MCF 10A (cell line): ENCODE results near the gene PFN1. TPM values are rescaled to one million over a fixed set of nuclear protein-coding genes. Genes with fewer than 3 reads are reported as not detected.

Experiments used
- BruUV-seq: library from RNA; stranded (reverse); fragments of 400-500 nt; replicated peaks from 2 replicates; lab custom pipeline; 2021; lab: Mats Ljungman, UMichigan
- CTCF ChIA-PET: fragments of 300-600 bp; sonication (Branson Sonifier 250); formaldehyde crosslinking; extraction: SDS; loops from one replicate; lab custom pipeline; 2021; ENCODE audit warnings: antibody characterized with exemption, inconsistent platforms; lab: Yijun Ruan, JAX
- POLR2A ChIA-PET: fragments of 300-600, 350-650 bp; sonication (Branson Sonifier 250); formaldehyde crosslinking; extraction: SDS; loops from one replicate; lab custom pipeline; 2020; ENCODE audit warnings: antibody characterized with exemption, inconsistent platforms; lab: Yijun Ruan, JAX
- DNase-seq: peaks from one replicate; pipeline ENCODE4 v3.0.0-alpha.2; 2018; ENCODE audit not compliant: unreplicated experiment
- H3K27ac Mint-ChIP-seq: one replicate; pipeline ENCODE4 v1.8.0; 2022; ENCODE audit warnings: mild to moderate bottlenecking, low read depth, mixed read lengths; ENCODE audit not compliant: unreplicated experiment
- H3K27me3 Mint-ChIP-seq: one replicate; pipeline ENCODE4 v1.8.0; 2022; ENCODE audit warnings: mixed read lengths; ENCODE audit not compliant: insufficient read depth, unreplicated experiment
- H3K36me3 Mint-ChIP-seq: one replicate; pipeline ENCODE4 v1.8.0; 2022; ENCODE audit warnings: mild to moderate bottlenecking, moderate library complexity, mixed read lengths; ENCODE audit not compliant: insufficient read depth, unreplicated experiment
- H3K4me1 Mint-ChIP-seq: one replicate; pipeline ENCODE4 v1.8.0; 2022; ENCODE audit warnings: mixed read lengths; ENCODE audit not compliant: insufficient read depth, unreplicated experiment
- H3K4me3 Mint-ChIP-seq: one replicate; pipeline ENCODE4 v1.8.0; 2022; ENCODE audit warnings: mild to moderate bottlenecking, moderate library complexity, mixed read lengths; ENCODE audit not compliant: unreplicated experiment
- H3K9me3 Mint-ChIP-seq: one replicate; pipeline ENCODE4 v1.8.0; 2022; ENCODE audit warnings: mixed read lengths; ENCODE audit not compliant: unreplicated experiment
- CTCF ChIP-seq: fragments of 200-600 bp; IDR thresholded peaks from one replicate; pipeline ENCODE4 v1.8.0; 2022; ENCODE audit warnings: antibody characterized with exemption, mild to moderate bottlenecking; ENCODE audit not compliant: unreplicated experiment
- intact Hi-C: fragments of 100-400 bp; cut with micrococcal nuclease; formaldehyde crosslinking; loops from 2 replicates; pipeline ENCODE4 v1.14.1; 2022
- total RNA-seq: library from RNA; stranded (reverse); gene quantifications from 2 replicates; pipeline ENCODE4 v1.2.3, GENCODE V29; 2022

PFN1 gene
- total RNA-seq, 1 experiment from 2014 or later, result 1,106 TPM

GRCh38 chr17:4945176-4945943 lies 3.0 kb downstream of the PFN1 start:
- ChIA-PET POLR2A (interaction anchor here (0.6 to 21.5 kb wide), 7 partner anchors 11 to 235 kb away, joined by 3 to 639 read pairs (median 5); partner anchors contain the start of genes ARRB2, PSMB6 and SPAG7), CTCF (interaction anchor here (0.6 to 1.7 kb wide), 4 partner anchors 36 to 250 kb away, joined by 3 to 5 read pairs (median 5); partner anchors contain the start of gene MED11)
- no TSS peak for BruUV-seq
- no peak for TF ChIP-seq CTCF
- Mint-ChIP-seq H3K4me3 (peak overlapping the region; percentile 74), H3K27me3 (no peaks in the 10 kb centered on the region), H3K36me3 (peaks cover 62% of the 10 kb centered on the region), H3K9me3 (no peaks in the 10 kb centered on the region), H3K4me1 (peaks cover 59% of the 10 kb centered on the region), H3K27ac (peak overlapping the region; percentile 90)
- DNase-seq, result peak; percentile 96
- intact Hi-C loops, result no loop called here

DNA sequence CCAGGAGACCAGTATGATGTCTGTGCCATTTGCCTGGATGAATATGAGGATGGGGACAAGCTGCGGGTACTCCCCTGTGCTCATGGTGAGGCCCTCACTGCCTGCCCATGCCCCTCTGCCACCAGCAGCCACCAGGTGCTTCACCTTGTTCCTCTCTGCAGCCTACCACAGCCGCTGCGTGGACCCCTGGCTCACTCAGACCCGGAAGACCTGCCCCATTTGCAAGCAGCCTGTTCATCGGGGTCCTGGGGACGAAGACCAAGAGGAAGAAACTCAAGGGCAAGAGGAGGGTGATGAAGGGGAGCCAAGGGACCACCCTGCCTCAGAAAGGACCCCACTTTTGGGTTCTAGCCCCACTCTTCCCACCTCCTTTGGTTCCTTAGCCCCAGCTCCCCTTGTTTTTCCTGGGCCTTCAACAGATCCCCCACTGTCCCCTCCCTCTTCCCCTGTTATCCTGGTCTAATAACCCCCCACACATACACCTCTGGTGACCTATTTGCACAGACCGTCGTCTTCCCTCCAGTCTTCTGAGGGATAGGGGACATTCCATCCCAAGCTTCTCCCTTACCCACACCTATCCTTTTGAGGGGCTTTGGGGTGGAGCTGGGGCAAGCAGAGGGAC lies 3.7 kb downstream of the PFN1 start:
- no peaks in the 10 kb centered on the region for H3K27me3 Mint-ChIP-seq
- no peaks in the 10 kb centered on the region for H3K9me3 Mint-ChIP-seq
- peak overlapping the region; percentile 74 for H3K4me3 Mint-ChIP-seq
- intact Hi-C loops, result no loop called here
- CTCF ChIA-PET, result interaction anchor here (0.7 to 1.7 kb wide), 2 partner anchors 35 kb away, joined by 3 to 5 read pairs; no protein-coding TSS in a partner anchor
- no peak for TF ChIP-seq CTCF
- H3K36me3 Mint-ChIP-seq, result peaks cover 68% of the 10 kb centered on the region
- H3K27ac Mint-ChIP-seq, result peak overlapping the region; percentile 90
- peaks cover 59% of the 10 kb centered on the region for H3K4me1 Mint-ChIP-seq
- DNase-seq, result no peak
- POLR2A ChIA-PET, result interaction anchor here (0.6 to 21.5 kb wide), 3 partner anchors 23 to 145 kb away, joined by 3 to 639 read pairs (median 182); partner anchors contain the start of gene SPAG7
- BruUV-seq, result no TSS peak

DNA sequence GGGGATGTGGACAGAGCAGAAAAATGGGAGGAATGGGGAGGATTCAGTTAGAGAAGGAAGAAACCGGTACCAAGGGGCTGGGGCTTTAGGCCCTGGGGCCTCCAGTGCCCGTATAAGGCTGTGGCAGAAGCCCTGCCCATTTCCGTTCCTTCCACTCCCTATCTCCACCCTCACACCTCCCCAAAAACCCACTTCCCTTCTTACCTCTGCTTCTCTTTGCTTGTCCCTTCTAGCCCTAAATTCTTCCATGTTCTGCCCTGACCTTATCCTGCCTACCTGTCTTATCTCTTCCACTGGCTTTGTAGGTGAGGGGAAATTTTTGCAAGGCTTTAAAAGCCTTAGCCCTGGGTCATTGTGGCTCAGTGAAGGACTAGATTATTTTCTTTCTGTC lies 4.2 kb downstream of the PFN1 start:
- POLR2A ChIA-PET, result interaction anchor here (0.7 to 21.5 kb wide), 3 partner anchors 13 to 33 kb away, joined by 3 to 639 read pairs (median 182); partner anchors contain the start of gene SPAG7
- no peaks in the 10 kb centered on the region for H3K27me3 Mint-ChIP-seq
- no peak overlapping the region for H3K4me3 Mint-ChIP-seq
- H3K4me1 Mint-ChIP-seq, result peaks cover 59% of the 10 kb centered on the region
- CTCF ChIA-PET, result interaction anchor here (0.7 kb wide), 2 partner anchors 34 to 155 kb away, joined by 3 read pairs; partner anchors contain the start of gene GLTPD2
- no TSS peak for BruUV-seq
- peaks cover 68% of the 10 kb centered on the region for H3K36me3 Mint-ChIP-seq
- TF ChIP-seq CTCF, result no peak
- DNase-seq, result no peak
- peak overlapping the region; percentile 90 for H3K27ac Mint-ChIP-seq
- intact Hi-C loops, result no loop called here
- no peaks in the 10 kb centered on the region for H3K9me3 Mint-ChIP-seq
